Esophagus squamous epithelium (tissue), 5 donors: ENCODE data around the gene UGT1A9. TPM values are rescaled to one million over a fixed set of nuclear protein-coding genes. Genes with fewer than 3 reads are reported as not detected.

Source experiments
- DNase-seq: peaks from one replicate; lab custom pipeline; 2025; lab: John Stamatoyannopoulos, UW
- H3K27ac ChIP-seq, 4 donors: fragments of 200-600 bp; sonication (generic); one replicate each; pipeline ENCODE4 v1.5.1; 2016 to 2019; ENCODE audit warnings: mild to moderate bottlenecking in 1 of 4
- H3K27me3 ChIP-seq, 4 donors: fragments of 200-600 bp; sonication (generic); 1 replicate in 3 of 4; 2 replicates in 1 of 4; pipeline versions ENCODE4 v1.5.1 to v1.6.0; 2017 to 2021; ENCODE audit warnings: antibody characterized with exemption in 1 of 4
- H3K36me3 ChIP-seq, 3 donors: fragments of 200-600 bp; sonication (generic); one replicate each; pipeline ENCODE4 v1.5.1; 2016 to 2019
- H3K4me1 ChIP-seq, 3 donors: fragments of 200-600 bp; sonication (generic); one replicate each; pipeline ENCODE4 v1.5.1; 2017 to 2019
- H3K4me3 ChIP-seq, 4 donors: fragments of 200-600 bp; sonication (generic); 1 replicate in 3 of 4; 2 replicates in 1 of 4; pipeline ENCODE4 v1.5.1; 2016 to 2019; ENCODE audit warnings: mild to moderate bottlenecking in 2 of 4, moderate library complexity in 1 of 4
- H3K9me3 ChIP-seq, 3 donors: fragments of 200-600 bp; sonication (generic); one replicate each; pipeline ENCODE4 v1.5.1; 2016 to 2019
- CTCF ChIP-seq, 6 experiments: fragments of 450-650 bp in 4 of 6; fragments of 200-600 bp in 2 of 6; sonication (generic) in 2 of 6; IDR thresholded peaks; one replicate each; pipeline ENCODE4 v1.5.1; 2016 to 2019; ENCODE audit warnings: antibody characterized with exemption in 6 of 6, mild to moderate bottlenecking in 4 of 6, moderate library complexity in 4 of 6
- POLR2A ChIP-seq, 4 donors: fragments of 450-650 bp; IDR thresholded peaks; one replicate each; pipeline ENCODE4 v1.6.1; 2017; ENCODE audit warnings: antibody characterized with exemption in 4 of 4, mild to moderate bottlenecking in 4 of 4, moderate library complexity in 3 of 4
- WGBS, 2 donors: methylation state at CpG; one replicate each; pipeline ENCODE4 v1.1.5; 2018; 5-methylcytosine and 5-hydroxymethylcytosine counted together
- intact Hi-C: fragments of 100-400 bp; cut with DNase I; formaldehyde crosslinking; loops from one replicate; pipeline ENCODE4 v1.15.0; 2022
- total RNA-seq, 4 donors: library from RNA; depleted of rRNA; stranded (reverse); fragments of >200 nt; gene quantifications; one replicate each; pipeline ENCODE4 v1.1.0, GENCODE V29; 2016
- donor health status: DM: yes; HTN: yes; CAD: no.

Gene UGT1A9
- total RNA-seq, 4 donors from 2014 or later, result 0.49 to 1.7 (median 1.2) TPM

DNA sequence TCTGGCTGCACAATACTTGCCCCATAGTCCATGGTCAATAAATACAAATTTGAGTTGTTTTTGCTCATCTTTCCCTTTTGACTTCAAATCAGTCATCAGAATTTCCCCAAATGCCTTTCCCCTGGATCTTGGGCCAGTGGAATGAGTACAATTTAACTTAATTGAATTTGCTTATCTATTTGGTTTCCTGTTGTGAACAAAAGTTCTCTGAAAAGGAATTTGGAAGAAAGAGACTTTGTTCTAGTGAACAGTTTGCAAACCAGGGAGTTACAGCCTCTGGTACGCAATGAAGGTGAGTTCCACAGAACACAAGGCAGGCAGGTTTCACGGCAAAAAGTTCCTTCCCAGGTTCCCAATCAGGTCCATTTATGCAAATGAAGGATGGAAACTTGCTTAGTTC lies 87.2 kb downstream of the UGT1A9 start:
- intact Hi-C loops, result no loop called here

GRCh38 chr2:233760043-233760442 lies 88.3 kb downstream of the UGT1A9 start, which contains the start of gene UGT1A1:
UGT1A1 (plus strand) TSS chr2:233760270; CDS start chr2:233760288, 18 bp downstream.
- Histone ChIP-seq H3K27ac (peak within 1 kb of the TSS in 1 of 4 donors; percentile 5), H3K4me3 (no peak within 1 kb of the TSS), H3K9me3 (no peaks in the 10 kb centered on the region), H3K27me3 (no peaks in the 10 kb centered on the region), H3K36me3 (peaks cover 0 to 2% (median 0%) of the 10 kb centered on the region in 3 donors), H3K4me1 (peaks cover 5 to 27% (median 9%) of the 10 kb centered on the region in 3 donors)
- 67 to 87% methylated on average over 2 to 5 of the region's 6 CpGs for WGBS, 2 donors
- no peak for DNase-seq
- intact Hi-C loops, result no loop called here
- TF ChIP-seq POLR2A (IDR thresholded peaks at IDR 0.05) (no peak), CTCF (IDR thresholded peaks at IDR 0.05) (no peak)

More for the DNA sequence above, 87.2 kb downstream of the UGT1A9 start:
- peaks cover 0 to 10% (median 0%) of the 10 kb centered on the region in 3 donors for H3K36me3 ChIP-seq
- no peak for TF ChIP-seq CTCF (IDR thresholded peaks at IDR 0.05)
- no peak for TF ChIP-seq POLR2A (IDR thresholded peaks at IDR 0.05)
- no peak for DNase-seq
- H3K4me3 ChIP-seq, result no peak overlapping the region
- H3K27me3 ChIP-seq, result no peaks in the 10 kb centered on the region
- 68 to 85% methylated on average over 2 of the region's 2 CpGs for WGBS, 2 donors
- H3K9me3 ChIP-seq, result no peaks in the 10 kb centered on the region
- H3K4me1 ChIP-seq, result peaks cover 5 to 27% (median 9%) of the 10 kb centered on the region in 3 donors
- no peak overlapping the region for H3K27ac ChIP-seq

DNA sequence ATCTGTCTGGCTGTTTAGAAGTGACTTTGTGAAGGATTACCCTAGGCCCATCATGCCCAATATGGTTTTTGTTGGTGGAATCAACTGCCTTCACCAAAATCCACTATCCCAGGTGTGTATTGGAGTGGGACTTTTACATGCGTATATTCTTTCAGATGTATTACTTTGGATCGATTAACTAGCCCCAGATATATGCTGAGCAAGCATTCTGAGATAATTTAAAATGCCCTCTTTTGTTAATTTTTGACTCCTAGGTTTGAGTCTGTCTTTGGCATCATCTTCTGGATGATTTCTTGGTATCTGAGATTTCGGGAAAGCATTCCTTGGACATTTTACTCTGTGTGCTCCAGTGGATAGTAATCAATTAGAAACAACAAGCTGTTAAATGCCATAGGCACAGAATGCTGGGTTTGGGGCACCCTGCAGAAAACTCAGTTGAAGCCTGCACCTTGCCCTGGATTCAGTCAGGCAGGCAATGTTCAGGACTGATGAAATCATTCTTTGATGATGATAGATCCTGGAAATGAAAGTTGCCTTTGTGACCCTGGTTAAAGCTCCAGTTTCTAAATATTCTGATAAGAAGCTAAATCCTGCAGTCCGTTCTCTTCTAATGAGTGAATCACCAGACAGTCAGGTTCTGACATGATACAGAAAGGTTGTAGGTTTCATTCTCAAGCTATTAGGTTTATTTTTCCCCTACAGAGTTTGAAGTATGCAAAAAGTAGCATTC lies 89.5 kb downstream of the UGT1A9 start:
- peaks cover 0 to 6% (median 0%) of the 10 kb centered on the region in 4 donors for H3K27me3 ChIP-seq
- intact Hi-C loops, result no loop called here
- H3K4me3 ChIP-seq, result no peak overlapping the region
- H3K9me3 ChIP-seq, result no peaks in the 10 kb centered on the region
- peak overlapping the region in 1 of 4 donors; percentile 5 for H3K27ac ChIP-seq
- no peaks in the 10 kb centered on the region for H3K36me3 ChIP-seq
- peaks cover 5 to 27% (median 9%) of the 10 kb centered on the region in 3 donors for H3K4me1 ChIP-seq
- DNase-seq, result no peak
- TF ChIP-seq CTCF (IDR thresholded peaks at IDR 0.05), result no peak
- no peak for TF ChIP-seq POLR2A (IDR thresholded peaks at IDR 0.05)
- WGBS, 2 donors, result 45 to 54% methylated on average over 4 of the region's 4 CpGs

DNA sequence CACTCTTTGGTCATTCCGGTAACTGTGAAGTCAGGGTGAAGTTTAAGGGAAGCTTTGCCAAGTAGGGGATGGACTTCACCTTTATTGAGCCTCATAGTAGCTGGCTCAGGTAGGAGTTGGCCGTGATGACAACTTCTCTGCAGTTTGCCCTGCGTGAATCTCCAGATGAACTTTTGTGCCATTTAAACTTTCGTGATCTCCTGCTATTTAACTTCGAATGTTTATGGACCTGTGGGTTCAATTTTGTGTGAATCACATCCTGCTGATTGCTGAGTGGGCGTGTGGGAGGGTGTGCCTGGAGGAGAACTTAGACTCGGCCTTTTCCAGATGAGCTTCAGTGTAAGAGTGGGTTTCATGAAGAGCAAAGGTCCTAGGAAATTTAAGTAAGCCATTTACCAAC lies 92.6 kb downstream of the UGT1A9 start:
- no peak for DNase-seq
- H3K27ac ChIP-seq, result no peak overlapping the region
- intact Hi-C loops, result no loop called here
- peaks cover 0 to 8% (median 0%) of the 10 kb centered on the region in 4 donors for H3K27me3 ChIP-seq
- H3K4me3 ChIP-seq, result no peak overlapping the region
- TF ChIP-seq CTCF (IDR thresholded peaks at IDR 0.05) (no peak), POLR2A (IDR thresholded peaks at IDR 0.05) (no peak)
- H3K9me3 ChIP-seq, result no peaks in the 10 kb centered on the region
- WGBS, 2 donors, result 36 to 54% methylated on average over 5 to 7 of the region's 7 CpGs
- peaks cover 0 to 27% (median 0%) of the 10 kb centered on the region in 3 donors for H3K36me3 ChIP-seq
- H3K4me1 ChIP-seq, result peaks cover 5 to 26% (median 9%) of the 10 kb centered on the region in 3 donors

GRCh38 chr2:233764761-233765160 lies 93.1 kb downstream of the UGT1A9 start:
- DNase-seq, result no peak
- H3K36me3 ChIP-seq, result peaks cover 0 to 32% (median 0%) of the 10 kb centered on the region in 3 donors
- TF ChIP-seq CTCF (IDR thresholded peaks at IDR 0.05) (no peak), POLR2A (IDR thresholded peaks at IDR 0.05) (no peak)
- H3K9me3 ChIP-seq, result no peaks in the 10 kb centered on the region
- intact Hi-C loops, result no loop called here
- peaks cover 5 to 22% (median 9%) of the 10 kb centered on the region in 3 donors for H3K4me1 ChIP-seq
- peaks cover 0 to 8% (median 0%) of the 10 kb centered on the region in 4 donors for H3K27me3 ChIP-seq
- H3K4me3 ChIP-seq, result no peak overlapping the region
- WGBS, 2 donors, result 49 to 89% methylated on average over 3 of the region's 3 CpGs
- H3K27ac ChIP-seq, result no peak overlapping the region
